H1 (cell line): Measurements from ENCODE around the gene ANXA1. TPM values are rescaled to one million over a fixed set of nuclear protein-coding genes. Genes with fewer than 3 reads are reported as not detected.

Source experiments
- CTCF ChIA-PET: fragments of 300-600 bp; sonication (Branson Sonifier 250); formaldehyde crosslinking; loops from one replicate; lab custom pipeline; 2021; ENCODE audit not compliant: partially characterized antibody; lab: Charles Lee
- POLR2A ChIA-PET: fragments of 300-600 bp; sonication (Branson Sonifier 250); formaldehyde crosslinking; loops from one replicate; lab custom pipeline; 2021; ENCODE audit warnings: inconsistent platforms; ENCODE audit not compliant: partially characterized antibody; lab: Charles Lee
- DNase-seq, 2 experiments: peaks; one replicate each; pipeline versions ENCODE4 v3.0.0 to v3.0.0-alpha.2; 2010 to 2022; ENCODE audit warnings: low spot score in 2 of 2, low read depth in 1 of 2, mixed read lengths in 1 of 2
- FAIRE-seq: peaks from 2 replicates; lab custom pipeline; 2011; peaks lifted over from hg19 to GRCh38; lab: Jason Lieb, UNC
- H2AFZ ChIP-seq: 2 replicates; pipeline ENCODE4 v1.8.1; 2012; ENCODE audit warnings: low read length, inconsistent platforms
- H2AK5ac ChIP-seq: 2 replicates; pipeline ENCODE4 v1.6.1; 2013; ENCODE audit warnings: low read depth, low read length
- H2BK120ac ChIP-seq: replicated peaks from 2 replicates; pipeline ENCODE3; 2013; ENCODE audit warnings: low read depth, low read length, inconsistent platforms
- H2BK12ac ChIP-seq: 2 replicates; pipeline ENCODE4 v1.6.1; 2013; ENCODE audit warnings: low read depth, low read length
- H2BK15ac ChIP-seq: 2 replicates; pipeline ENCODE4 v1.6.1; 2013; ENCODE audit warnings: low read length
- H2BK20ac ChIP-seq: 2 replicates; pipeline ENCODE4 v1.6.1; 2013; ENCODE audit warnings: low read length
- H2BK5ac ChIP-seq: 2 replicates; pipeline ENCODE4 v1.6.1; 2013; ENCODE audit warnings: low read depth, low read length
- H3K14ac ChIP-seq: 2 replicates; pipeline ENCODE4 v1.6.1; 2013; ENCODE audit warnings: inconsistent platforms; ENCODE audit not compliant: insufficient read length
- H3K18ac ChIP-seq: 2 replicates; pipeline ENCODE4 v1.6.1; 2013; ENCODE audit warnings: low read length; ENCODE audit errors: extremely low read depth
- H3K23ac ChIP-seq: 2 replicates; pipeline ENCODE4 v1.6.1; 2013; ENCODE audit warnings: inconsistent platforms; ENCODE audit not compliant: insufficient read length
- H3K23me2 ChIP-seq: 2 replicates; pipeline ENCODE4 v1.6.1; 2013; ENCODE audit warnings: low read depth, low read length
- H3K27ac ChIP-seq: 2 replicates; pipeline ENCODE4 v1.6.1; 2011; ENCODE audit warnings: low read depth, low read length, inconsistent platforms
- H3K27me3 ChIP-seq, 4 experiments: replicated peaks in 1 of 4; 1 replicate in 1 of 4; 2 replicates in 3 of 4; pipeline versions ENCODE4 v1.6.1 to v1.8.1; 2011 to 2013; ENCODE audit warnings: low read length in 3 of 4, mild to moderate bottlenecking in 3 of 4, inconsistent platforms in 2 of 4, mixed read lengths in 2 of 4, moderate library complexity in 1 of 4; ENCODE audit not compliant: control insufficient read depth in 3 of 4, insufficient read depth in 3 of 4; ENCODE audit errors: extremely low read depth in 1 of 4
- H3K36me3 ChIP-seq, 4 experiments: 2 replicates each; pipeline versions ENCODE4 v1.6.1 to v1.8.1; 2011 to 2013; ENCODE audit warnings: mild to moderate bottlenecking in 4 of 4, low read length in 3 of 4, moderate library complexity in 2 of 4, control low read depth in 1 of 4, inconsistent platforms in 1 of 4; ENCODE audit not compliant: insufficient read depth in 4 of 4, control insufficient read depth in 2 of 4
- H3K4ac ChIP-seq: replicated peaks from 2 replicates; pipeline ENCODE3; 2013; ENCODE audit warnings: low read length, low read depth, mixed read lengths, inconsistent platforms; ENCODE audit not compliant: insufficient read length
- H3K4me1 ChIP-seq, 4 experiments: replicated peaks in 1 of 4; 1 replicate in 1 of 4; 2 replicates in 3 of 4; pipeline versions ENCODE4 v1.6.1 to v1.8.1; 2011 to 2013; ENCODE audit warnings: low read length in 3 of 4, inconsistent platforms in 2 of 4, mixed read lengths in 1 of 4; ENCODE audit not compliant: insufficient read depth in 4 of 4, control insufficient read depth in 3 of 4
- H3K4me2 ChIP-seq, 2 experiments: 2 replicates each; pipeline versions ENCODE4 v1.6.1 to v1.8.1; 2011 to 2013; ENCODE audit warnings: low read depth in 2 of 2, low read length in 2 of 2, control low read depth in 1 of 2, inconsistent platforms in 1 of 2, mild to moderate bottlenecking in 1 of 2; ENCODE audit not compliant: insufficient read depth in 1 of 2
- H3K4me3 ChIP-seq, 4 experiments: fragments of 200-600, 300-600 bp in 1 of 4; sonication (generic), shearing (Covaris generic), sonication (Bioruptor Twin) in 1 of 4; 2 replicates each; pipeline versions ENCODE4 v1.5.1 to v1.8.1; 2011 to 2016; ENCODE audit warnings: low read length in 4 of 4, low read depth in 3 of 4, control low read depth in 2 of 4, inconsistent platforms in 2 of 4, mild to moderate bottlenecking in 2 of 4, mixed read lengths in 1 of 4, moderate library complexity in 1 of 4; ENCODE audit not compliant: insufficient read depth in 2 of 4; ENCODE audit errors: extremely low read depth in 1 of 4
- H3K56ac ChIP-seq: replicated peaks from 2 replicates; pipeline ENCODE3; 2013; ENCODE audit warnings: low read depth, mild to moderate bottlenecking, mixed read lengths, low read length, inconsistent platforms; ENCODE audit not compliant: insufficient read length
- H3K79me1 ChIP-seq: 2 replicates; pipeline ENCODE4 v1.6.1; 2013; ENCODE audit warnings: low read depth, low read length, control low read depth
- H3K79me2 ChIP-seq, 2 experiments: 2 replicates each; pipeline versions ENCODE4 v1.6.1 to v1.8.1; 2012 to 2013; ENCODE audit warnings: low read length in 2 of 2, mild to moderate bottlenecking in 2 of 2, inconsistent platforms in 1 of 2; ENCODE audit not compliant: insufficient read depth in 2 of 2, control insufficient read depth in 1 of 2
- H3K9ac ChIP-seq, 4 experiments: replicated peaks in 1 of 4; 1 replicate in 1 of 4; 2 replicates in 3 of 4; pipeline versions ENCODE4 v1.6.1 to v1.8.1; 2011 to 2013; ENCODE audit warnings: low read depth in 3 of 4, low read length in 3 of 4, control low read depth in 2 of 4, mild to moderate bottlenecking in 2 of 4, moderate library complexity in 2 of 4, inconsistent platforms in 1 of 4; ENCODE audit errors: extremely low read depth in 1 of 4
- H3K9me3 ChIP-seq, 2 experiments: 2 replicates each; pipeline versions ENCODE4 v1.6.1 to v1.8.1; 2012 to 2013; ENCODE audit warnings: mild to moderate bottlenecking in 2 of 2, moderate library complexity in 2 of 2, control low read depth in 1 of 2, inconsistent platforms in 1 of 2, low read depth in 1 of 2, low read length in 1 of 2, mixed read lengths in 1 of 2; ENCODE audit not compliant: insufficient read depth in 2 of 2
- H4K20me1 ChIP-seq, 2 experiments: replicated peaks in 1 of 2; 2 replicates each; pipeline versions ENCODE3 to v1.8.1; 2011 to 2013; ENCODE audit warnings: inconsistent platforms in 2 of 2, low read length in 2 of 2, mild to moderate bottlenecking in 1 of 2; ENCODE audit not compliant: insufficient read depth in 2 of 2, control insufficient read depth in 1 of 2
- H4K5ac ChIP-seq: 2 replicates; pipeline ENCODE4 v1.6.1; 2013; ENCODE audit warnings: low read length, low read depth, mixed read lengths, inconsistent platforms; ENCODE audit not compliant: insufficient read length
- H4K8ac ChIP-seq: 2 replicates; pipeline ENCODE4 v1.8.0; 2013; ENCODE audit warnings: mild to moderate bottlenecking, moderate library complexity, low read length, inconsistent platforms; ENCODE audit not compliant: insufficient read depth; ENCODE audit errors: extremely low read depth
- H4K91ac ChIP-seq: replicated peaks from 2 replicates; pipeline ENCODE3; 2013; ENCODE audit warnings: low read length, mixed read lengths, inconsistent platforms; ENCODE audit not compliant: insufficient read length
- BACH1 ChIP-seq: IDR thresholded peaks from 2 replicates; pipeline ENCODE4 v1.6.1; 2012; ENCODE audit warnings: low read length, improper control_type of control experiment
- CEBPB ChIP-seq: IDR thresholded peaks from 2 replicates; pipeline ENCODE4 v1.6.1; 2012; ENCODE audit warnings: low read depth, low read length
- CHD1 ChIP-seq: IDR thresholded peaks from 2 replicates; pipeline ENCODE4 v1.6.1; 2012; ENCODE audit warnings: low read depth, low read length, improper control_type of control experiment
- CREB1 ChIP-seq: IDR thresholded peaks from 2 replicates; pipeline ENCODE4 v1.6.1; 2012; ENCODE audit warnings: inconsistent platforms
- CTCF ChIP-seq, 3 experiments: IDR thresholded peaks; 1 replicate in 2 of 3; 2 replicates in 1 of 3; pipeline versions ENCODE4 v1.5.1 to v1.6.1; 2011; ENCODE audit warnings: low read length in 3 of 3, mild to moderate bottlenecking in 3 of 3, inconsistent platforms in 2 of 3, low read depth in 1 of 3, moderate library complexity in 1 of 3; ENCODE audit not compliant: insufficient read depth in 1 of 3; ENCODE audit errors: control extremely low read depth in 1 of 3
- KDM5A ChIP-seq: fragments of 200-600 bp; IDR thresholded peaks from 2 replicates; pipeline ENCODE4 v1.7.1; 2012; ENCODE audit warnings: mild to moderate bottlenecking, low read length, inconsistent platforms, mixed read lengths
- RAD21 ChIP-seq, 2 experiments: IDR thresholded peaks in 1 of 2; conservative IDR thresholded peaks in 1 of 2; 2 replicates each; pipeline ENCODE4 v1.6.1; 2011; ENCODE audit warnings: low read depth in 2 of 2, low read length in 2 of 2, improper control_type of control experiment in 1 of 2, inconsistent platforms in 1 of 2, mild to moderate bottlenecking in 1 of 2, moderate library complexity in 1 of 2
- WGBS, 2 experiments: shearing (Covaris generic) in 1 of 2; methylation state at CpG; one replicate each; pipeline versions ENCODE4 v1.1.6 to v1.1.7; 2013 to 2015; ENCODE audit warnings: low lambda C conversion rate in 2 of 2, mixed read lengths in 2 of 2, inconsistent platforms in 1 of 2, low coverage in 1 of 2, missing lambda C conversion rate in 1 of 2; ENCODE audit not compliant: insufficient replicate concordance in 2 of 2, insufficient coverage in 1 of 2, insufficient read length in 1 of 2; ENCODE audit errors: extremely low coverage in 1 of 2, missing lambda C conversion rate in 1 of 2; 5-methylcytosine and 5-hydroxymethylcytosine counted together
- polyA plus RNA-seq, 7 experiments: library from polyadenylated mRNA; depleted of rRNA in 3 of 7; stranded (reverse) in 5 of 7; unstranded in 2 of 7; fragments of >200 nt in 5 of 7; fragments of 200-250 nt in 2 of 7; gene quantifications; 1 replicate in 5 of 7; 2 replicates in 1 of 7; 4 replicates in 1 of 7; pipeline versions ENCODE4 v1.2.1 to v1.2.3, GENCODE V29; 2011 to 2013; ENCODE audit warnings: missing spikeins in 2 of 7, mixed read lengths in 2 of 7
- total RNA-seq: library from RNA; stranded (reverse); fragmentation: NEBNext Ultra II Directional; extraction: Animal tissue kit (Norgen Biotek cat#: 25700); gene quantifications from 2 replicates; pipeline ENCODE4 v1.2.1, GENCODE V29; 2021

Gene ANXA1
- total and polyA plus RNA-seq, 2 of the 8 experiments (the other 6 are each of a cell fraction or from before 2014, with no cell fraction given), result 0.71 to 5.7 TPM

- no peak for FAIRE-seq
- TF ChIP-seq CEBPB (no peak), CREB1 (no peak), RAD21 (IDR thresholded peaks at IDR 0.05 in 1 of 2, conservative IDR thresholded peaks at IDR 0.05 in 1 of 2; ENCODE audit: low read depth in 2 of 2, low read length in 2 of 2) (peak in 1 of 2 experiments; percentile 64), CHD1 (no peak), KDM5A (no peak), BACH1 (peak; percentile 28; the same call in 1 of the 2 replicates), CTCF (IDR thresholded peaks at IDR 0.05; ENCODE audit: control extremely low read depth in 1 of 3, insufficient read depth in 1 of 3, low read depth in 1 of 3, low read length in 3 of 3) (peak in 1 of 3 experiments; percentile 31; a peak in 1 of 4 replicates)
- H2BK120ac ChIP-seq, result no peak overlapping the region
These were observed 32.5 kb downstream of the ANXA1 start for GRCh38 chr9:73183917-73184861.

More at GRCh38 chr9:73183917-73184861, 32.5 kb downstream of the ANXA1 start:
- ChIA-PET POLR2A (no interaction called here), CTCF (interaction anchor here (0.7 to 3.5 kb wide), 10 partner anchors 12 to 112 kb away, joined by 3 to 37 read pairs (median 4); no protein-coding TSS in a partner anchor)
- no peak overlapping the region for H3K18ac ChIP-seq
- H4K5ac ChIP-seq, result no peak overlapping the region
- H2BK12ac ChIP-seq, result peak overlapping the region; percentile 84; the same call in 1 of the 2 replicates
- no peaks in the 10 kb centered on the region for H3K23me2 ChIP-seq
- DNase-seq, result no peak
- H2AK5ac ChIP-seq, result 0 out of 2 replicates have a peak overlapping the region, but pooled peaks have one; percentile 3
- H2AFZ ChIP-seq, result peak overlapping the region; percentile 88; the same call in 1 of the 2 replicates
- 0 out of 2 replicates have a peak overlapping the region, but pooled peaks have one; percentile 40 for H2BK15ac ChIP-seq
- no peaks in the 10 kb centered on the region for H3K79me2 ChIP-seq
- H3K14ac ChIP-seq, result no peak overlapping the region
- H4K8ac ChIP-seq, result no peak overlapping the region
- H3K23ac ChIP-seq, result no peak overlapping the region
- no peaks in the 10 kb centered on the region for H3K4me1 ChIP-seq
- H3K9me3 ChIP-seq, result no peaks in the 10 kb centered on the region
- no peak overlapping the region for H3K4ac ChIP-seq
- H4K91ac ChIP-seq, result no peak overlapping the region
- no peak overlapping the region for H2BK5ac ChIP-seq
- H3K9ac ChIP-seq, result no peak overlapping the region
- H3K79me1 ChIP-seq, result no peaks in the 10 kb centered on the region
- H3K4me3 ChIP-seq, result no peak overlapping the region
- no peaks in the 10 kb centered on the region for H3K27me3 ChIP-seq
- H4K20me1 ChIP-seq, result no peaks in the 10 kb centered on the region
- H3K27ac ChIP-seq, result no peak overlapping the region
- H2BK20ac ChIP-seq, result no peak overlapping the region
- no peak overlapping the region for H3K4me2 ChIP-seq
- WGBS, 2 experiments, result 72% methylated on average over 3 of the region's 3 CpGs; no CpG with 5 or more reads in 1 of the 2 experiments
- H3K56ac ChIP-seq, result no peak overlapping the region
- H3K36me3 ChIP-seq, result no peaks in the 10 kb centered on the region
